ENCODE data around the gene CLCN4. TPM values are rescaled to one million over a fixed set of nuclear protein-coding genes. Genes with fewer than 3 reads are reported as not detected.

Gene CLCN4
- total and polyA plus RNA-seq, 10 donors, result 0.63 to 10.9 (median 5.0) TPM

DNA sequence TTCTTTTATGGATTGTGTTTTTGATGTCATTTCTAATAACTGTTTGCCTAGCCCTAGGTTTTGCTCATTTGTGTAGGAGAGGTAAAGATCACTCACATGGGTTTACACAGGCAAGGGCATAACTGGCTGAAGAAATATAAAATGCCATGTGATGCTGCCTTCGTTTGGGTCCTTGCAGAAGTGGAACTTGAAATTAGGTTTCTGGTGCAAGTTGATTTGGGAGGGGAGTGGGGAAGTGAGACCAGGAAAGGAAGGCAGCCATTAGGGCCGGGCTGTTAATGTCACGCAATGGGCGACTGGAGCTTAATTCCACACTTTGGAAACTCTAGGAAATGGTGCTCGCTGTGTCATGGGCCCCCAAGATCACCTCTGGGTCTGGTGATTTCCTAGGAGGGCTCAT, 14.5 kb downstream of the CLCN4 start:
- Histone ChIP-seq H3K27ac (peak overlapping the region in 2 of 8 donors; percentile 6 to 31), H3K4me1 (peaks cover 0 to 27% (median 6%) of the 10 kb centered on the region in 6 donors), H3K4me3 (no peak overlapping the region), H3K36me3 (no peaks in the 10 kb centered on the region), H3K9me3 (no peaks in the 10 kb centered on the region), H3K27me3 (replicated peaks in 1 of 7) (peaks cover 0 to 16% (median 0%) of the 10 kb centered on the region in 7 donors)
- DNase-seq, result no peak
- WGBS, 5 donors, result 53 to 70% (median 63%) methylated on average over 5 of the region's 5 CpGs
- intact Hi-C loops (cut with DNase I; ENCODE audit: low total_unique reads), result no loop called here
- TF ChIP-seq, protein P1, sequence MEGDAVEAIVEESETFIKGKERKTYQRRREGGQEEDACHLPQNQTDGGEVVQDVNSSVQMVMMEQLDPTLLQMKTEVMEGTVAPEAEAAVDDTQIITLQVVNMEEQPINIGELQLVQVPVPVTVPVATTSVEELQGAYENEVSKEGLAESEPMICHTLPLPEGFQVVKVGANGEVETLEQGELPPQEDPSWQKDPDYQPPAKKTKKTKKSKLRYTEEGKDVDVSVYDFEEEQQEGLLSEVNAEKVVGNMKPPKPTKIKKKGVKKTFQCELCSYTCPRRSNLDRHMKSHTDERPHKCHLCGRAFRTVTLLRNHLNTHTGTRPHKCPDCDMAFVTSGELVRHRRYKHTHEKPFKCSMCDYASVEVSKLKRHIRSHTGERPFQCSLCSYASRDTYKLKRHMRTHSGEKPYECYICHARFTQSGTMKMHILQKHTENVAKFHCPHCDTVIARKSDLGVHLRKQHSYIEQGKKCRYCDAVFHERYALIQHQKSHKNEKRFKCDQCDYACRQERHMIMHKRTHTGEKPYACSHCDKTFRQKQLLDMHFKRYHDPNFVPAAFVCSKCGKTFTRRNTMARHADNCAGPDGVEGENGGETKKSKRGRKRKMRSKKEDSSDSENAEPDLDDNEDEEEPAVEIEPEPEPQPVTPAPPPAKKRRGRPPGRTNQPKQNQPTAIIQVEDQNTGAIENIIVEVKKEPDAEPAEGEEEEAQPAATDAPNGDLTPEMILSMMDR (IDR thresholded peaks at IDR 0.05 in 8 of 11, conservative IDR thresholded peaks at IDR 0.05 in 3 of 11), result no peak
- TF ChIP-seq POLR2A (IDR thresholded peaks at IDR 0.05) (no peak), POLR2AphosphoS5 (IDR thresholded peaks at IDR 0.05) (no peak)

DNA sequence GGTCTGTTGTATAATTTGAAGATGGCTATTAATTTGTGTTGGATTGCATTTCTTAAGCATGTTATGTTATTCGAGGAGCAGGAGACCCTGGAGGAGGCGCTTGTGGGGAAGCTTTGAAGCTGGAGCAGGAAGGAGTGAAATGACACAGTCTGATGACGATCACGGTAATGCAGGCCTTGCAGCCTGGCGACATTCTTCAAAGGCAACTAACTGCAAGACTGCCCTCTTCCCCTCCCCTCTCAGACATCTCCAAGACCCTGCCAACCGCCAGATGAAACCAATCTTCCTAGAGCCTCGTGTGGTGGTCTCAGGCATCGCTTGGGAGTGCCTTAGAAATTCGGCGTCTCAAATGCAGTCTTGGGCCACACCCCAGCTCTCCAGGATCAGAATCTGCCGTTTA, 16.1 kb downstream of the CLCN4 start:
- Histone ChIP-seq H3K4me1 (peaks cover 0 to 16% (median 2%) of the 10 kb centered on the region in 6 donors), H3K4me3 (no peak overlapping the region), H3K9me3 (no peaks in the 10 kb centered on the region), H3K36me3 (no peaks in the 10 kb centered on the region), H3K27me3 (replicated peaks in 1 of 7) (peaks cover 0 to 21% (median 0%) of the 10 kb centered on the region in 7 donors), H3K27ac (peak overlapping the region in 1 of 8 donors; percentile 7)
- TF ChIP-seq, protein P1 (IDR thresholded peaks at IDR 0.05 in 8 of 11, conservative IDR thresholded peaks at IDR 0.05 in 3 of 11), result no peak
- no peak for TF ChIP-seq POLR2AphosphoS5 (IDR thresholded peaks at IDR 0.05)
- intact Hi-C loops (cut with DNase I; ENCODE audit: low total_unique reads), result no loop called here
- WGBS, 5 donors, result 55 to 79% (median 70%) methylated on average over 8 to 11 of the region's 11 CpGs
- DNase-seq, result no peak

DNA sequence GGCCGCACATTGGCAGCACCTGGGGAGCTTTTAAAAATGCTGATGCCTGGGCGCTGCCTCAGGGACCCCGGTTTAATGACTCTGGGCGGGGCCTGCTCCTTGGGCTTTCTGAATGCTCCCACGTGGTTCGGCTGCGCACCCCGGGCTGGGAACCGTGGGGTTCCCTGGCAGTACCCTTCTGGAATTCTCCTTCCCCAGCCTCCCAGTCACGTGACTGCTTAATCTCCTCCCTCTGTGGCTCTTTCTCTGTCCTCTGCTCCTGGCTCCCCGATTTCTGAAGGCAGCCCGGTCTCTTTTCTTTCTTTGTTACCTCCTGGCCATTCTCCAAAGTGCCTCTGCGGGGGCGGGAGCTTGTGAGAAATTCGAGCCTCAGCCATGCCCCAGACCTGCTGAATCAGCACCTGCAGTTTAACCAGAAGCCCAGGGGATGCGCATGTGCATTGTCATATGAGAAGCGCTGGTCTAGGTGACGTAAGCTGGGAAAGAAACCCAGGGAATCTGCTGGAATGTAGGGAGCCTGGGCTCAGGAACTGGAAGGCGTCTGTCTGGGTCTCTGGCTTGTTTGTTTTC, 16.6 kb downstream of the CLCN4 start:
- WGBS, 5 donors, result 56 to 80% (median 76%) methylated on average over 10 to 19 of the region's 19 CpGs
- Histone ChIP-seq H3K9me3 (no peaks in the 10 kb centered on the region), H3K4me3 (no peak overlapping the region), H3K4me1 (peaks cover 0 to 10% (median 0%) of the 10 kb centered on the region in 6 donors), H3K27ac (peak overlapping the region in 1 of 8 donors; percentile 7), H3K36me3 (no peaks in the 10 kb centered on the region), H3K27me3 (replicated peaks in 1 of 7) (peaks cover 0 to 21% (median 0%) of the 10 kb centered on the region in 7 donors)
- TF ChIP-seq, protein P1 (IDR thresholded peaks at IDR 0.05 in 8 of 11, conservative IDR thresholded peaks at IDR 0.05 in 3 of 11), result no peak
- no peak for TF ChIP-seq POLR2A (IDR thresholded peaks at IDR 0.05)
- TF ChIP-seq POLR2AphosphoS5 (IDR thresholded peaks at IDR 0.05), result no peak
- DNase-seq, result no peak
- intact Hi-C loops (cut with DNase I; ENCODE audit: low total_unique reads), result no loop called here

DNA sequence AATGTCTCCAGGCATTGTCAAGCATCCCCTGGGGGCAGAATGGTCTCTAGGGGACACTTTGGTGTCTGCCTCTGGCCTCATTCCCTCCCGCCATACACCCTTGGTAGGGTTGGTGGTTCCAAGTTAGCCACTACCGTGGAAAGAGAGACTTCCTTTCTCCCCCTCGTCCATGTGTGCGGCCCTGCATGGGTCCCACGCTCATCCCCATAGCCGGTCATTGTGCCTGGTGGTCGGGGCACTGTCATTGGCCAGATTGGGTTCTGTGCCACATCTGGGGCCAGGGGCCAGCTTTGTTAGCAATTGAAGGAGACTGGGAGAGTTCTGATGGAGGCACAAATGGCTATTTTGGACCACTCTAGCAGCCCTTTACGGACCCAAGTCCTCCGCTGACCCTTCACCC, 17.3 kb downstream of the CLCN4 start:
- Histone ChIP-seq H3K9me3 (no peaks in the 10 kb centered on the region), H3K36me3 (no peaks in the 10 kb centered on the region), H3K4me3 (no peak overlapping the region), H3K27me3 (replicated peaks in 1 of 7) (peaks cover 0 to 21% (median 0%) of the 10 kb centered on the region in 7 donors), H3K27ac (no peak overlapping the region), H3K4me1 (peaks cover 0 to 8% (median 0%) of the 10 kb centered on the region in 6 donors)
- TF ChIP-seq POLR2A (IDR thresholded peaks at IDR 0.05), result no peak
- no peak for TF ChIP-seq POLR2AphosphoS5 (IDR thresholded peaks at IDR 0.05)
- TF ChIP-seq, protein P1 (IDR thresholded peaks at IDR 0.05 in 8 of 11, conservative IDR thresholded peaks at IDR 0.05 in 3 of 11), result no peak
- WGBS, 5 donors, result 79 to 93% (median 90%) methylated on average over 7 to 9 of the region's 9 CpGs
- intact Hi-C loops (cut with DNase I; ENCODE audit: low total_unique reads), result no loop called here
- no peak for DNase-seq
